Adrenal gland (tissue), 12 donors: ENCODE measurements around the gene CLDN15. TPM values are rescaled to one million over a fixed set of nuclear protein-coding genes. Genes with fewer than 3 reads are reported as not detected.
A peak's percentile ranks its signal among the peaks of the same experiment; 100 is the strongest.
"Not testable (repeated sequence)": the region's sequence is repeated elsewhere in the genome, so short reads cannot be mapped to it uniquely, and the experiment has no call there.

Source experiments
- DNase-seq, 7 donors: peaks; one replicate each; pipeline ENCODE4 v3.0.0-alpha.2; 2019 to 2020
- H3K27ac ChIP-seq, 5 donors: fragments of 200-600 bp; sonication (generic) in 4 of 5; 1 replicate in 3 of 5; 2 replicates in 2 of 5; pipeline versions ENCODE4 v1.5.1 to v1.8.0; 2016 to 2020; ENCODE audit warnings: mild to moderate bottlenecking in 1 of 5
- H3K27me3 ChIP-seq: fragments of 200-600 bp; 2 replicates; pipeline ENCODE4 v1.8.0; 2021
- H3K36me3 ChIP-seq, 2 donors: fragments of 200-600 bp; replicated peaks in 1 of 2; 1 replicate in 1 of 2; 2 replicates in 1 of 2; pipeline versions ENCODE4 v1.5.1 to v1.8.0; 2018 to 2022
- H3K4me1 ChIP-seq, 2 donors: fragments of 200-600 bp; replicated peaks in 1 of 2; 1 replicate in 1 of 2; 2 replicates in 1 of 2; pipeline versions ENCODE4 v1.5.1 to v1.8.0; 2018 to 2021
- H3K4me3 ChIP-seq, 4 donors: fragments of 200-600 bp; sonication (generic) in 3 of 4; one replicate each; pipeline ENCODE4 v1.5.1; 2016 to 2018
- H3K9me3 ChIP-seq, 3 donors: fragments of 200-600 bp; sonication (generic) in 1 of 3; replicated peaks in 1 of 3; 1 replicate in 2 of 3; 2 replicates in 1 of 3; pipeline versions ENCODE4 v1.5.1 to v1.8.0; 2016 to 2021
- POLR2A ChIP-seq, 2 donors: fragments of 450-650 bp; IDR thresholded peaks; one replicate each; pipeline ENCODE4 v1.6.1; 2017; ENCODE audit warnings: antibody characterized with exemption in 2 of 2, mild to moderate bottlenecking in 2 of 2, moderate library complexity in 1 of 2
- WGBS, 4 donors: extraction: QIAGEN DNeasy Blood & Tissue Kit in 2 of 4; methylation state at CpG; one replicate each; pipeline versions ENCODE4 v1.1.5 to v1.1.7; 2013 to 2017; 5-methylcytosine and 5-hydroxymethylcytosine counted together
- intact Hi-C, 2 donors: fragments of 100-400 bp; cut with DNase I; formaldehyde crosslinking; loops; one replicate each; pipeline versions ENCODE4 v1.14.1 to v1.15.0; 2022 to 2023
- polyA plus RNA-seq, 3 donors: library from polyadenylated mRNA; stranded (reverse); fragments of 200-250 nt in 2 of 3; fragments of 350-450 nt in 1 of 3; fragmentation: Illumina TruSeq in 1 of 3; extraction: RNeasy Lipid Tissue Mini Kit (QIAGEN cat#74804) in 1 of 3; gene quantifications; one replicate each; pipeline ENCODE4 v1.2.3, GENCODE V29; 2013 to 2014
- total RNA-seq, 9 donors: library from RNA; depleted of rRNA in 4 of 9; stranded (reverse); fragments of >200 nt in 4 of 9; fragments of 120-200 nt in 1 of 9; fragmentation: NEBNext Ultra II Directional in 1 of 9; extraction: Animal tissue kit (Norgen Biotek cat#: 25700) in 1 of 9; gene quantifications; one replicate each; pipeline versions ENCODE4 v1.1.0 to v1.2.4, GENCODE V29; 2013 to 2023
- TF ChIP-seq, protein P1 (sequence below), 6 experiments: fragments of 450-650 bp in 4 of 6; fragments of 200-600 bp in 2 of 6; sonication (generic) in 1 of 6; IDR thresholded peaks; 1 replicate in 5 of 6; 2 replicates in 1 of 6; pipeline versions ENCODE4 v1.5.1 to v1.8.0; 2016 to 2021; ENCODE audit warnings: antibody characterized with exemption in 6 of 6, mild to moderate bottlenecking in 2 of 6, moderate library complexity in 1 of 6
- donor health status: healthy with polysubstance abuse.
- donor health status: Bipolar disorder and iron deficiency.
- donor health status: DM: yes; HTN: yes; CAD: no.
- donor health status: DM: no; HTN: no; CAD: no.
- donor health status: DM: no; HTN: no; CAD: no.
- donor health status: DM: yes; HTN: yes; CAD: no.

The CLDN15 gene
- total and polyA plus RNA-seq, 12 donors: 0.70 to 10.9 (median 4.1) TPM

- DNase-seq: no peak
- H3K36me3 ChIP-seq: no peaks in the 10 kb centered on the region
- intact Hi-C loops: no loop called here
- TF ChIP-seq, protein P1, sequence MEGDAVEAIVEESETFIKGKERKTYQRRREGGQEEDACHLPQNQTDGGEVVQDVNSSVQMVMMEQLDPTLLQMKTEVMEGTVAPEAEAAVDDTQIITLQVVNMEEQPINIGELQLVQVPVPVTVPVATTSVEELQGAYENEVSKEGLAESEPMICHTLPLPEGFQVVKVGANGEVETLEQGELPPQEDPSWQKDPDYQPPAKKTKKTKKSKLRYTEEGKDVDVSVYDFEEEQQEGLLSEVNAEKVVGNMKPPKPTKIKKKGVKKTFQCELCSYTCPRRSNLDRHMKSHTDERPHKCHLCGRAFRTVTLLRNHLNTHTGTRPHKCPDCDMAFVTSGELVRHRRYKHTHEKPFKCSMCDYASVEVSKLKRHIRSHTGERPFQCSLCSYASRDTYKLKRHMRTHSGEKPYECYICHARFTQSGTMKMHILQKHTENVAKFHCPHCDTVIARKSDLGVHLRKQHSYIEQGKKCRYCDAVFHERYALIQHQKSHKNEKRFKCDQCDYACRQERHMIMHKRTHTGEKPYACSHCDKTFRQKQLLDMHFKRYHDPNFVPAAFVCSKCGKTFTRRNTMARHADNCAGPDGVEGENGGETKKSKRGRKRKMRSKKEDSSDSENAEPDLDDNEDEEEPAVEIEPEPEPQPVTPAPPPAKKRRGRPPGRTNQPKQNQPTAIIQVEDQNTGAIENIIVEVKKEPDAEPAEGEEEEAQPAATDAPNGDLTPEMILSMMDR (IDR thresholded peaks at IDR 0.05): no peak
- TF ChIP-seq POLR2A (IDR thresholded peaks at IDR 0.05): no peak
- no peaks in the 10 kb centered on the region for H3K27me3 ChIP-seq
- WGBS, 4 donors: 85 to 88% (median 86%) methylated on average over 21 of the region's 21 CpGs
- H3K4me3 ChIP-seq: no peak overlapping the region
- H3K4me1 ChIP-seq: no peaks in the 10 kb centered on the region
- no peaks in the 10 kb centered on the region for H3K9me3 ChIP-seq
- no peak overlapping the region for H3K27ac ChIP-seq
Observed at GRCh38 chr7:101269664-101270063, 32.1 kb upstream of the CLDN15 start.

DNA sequence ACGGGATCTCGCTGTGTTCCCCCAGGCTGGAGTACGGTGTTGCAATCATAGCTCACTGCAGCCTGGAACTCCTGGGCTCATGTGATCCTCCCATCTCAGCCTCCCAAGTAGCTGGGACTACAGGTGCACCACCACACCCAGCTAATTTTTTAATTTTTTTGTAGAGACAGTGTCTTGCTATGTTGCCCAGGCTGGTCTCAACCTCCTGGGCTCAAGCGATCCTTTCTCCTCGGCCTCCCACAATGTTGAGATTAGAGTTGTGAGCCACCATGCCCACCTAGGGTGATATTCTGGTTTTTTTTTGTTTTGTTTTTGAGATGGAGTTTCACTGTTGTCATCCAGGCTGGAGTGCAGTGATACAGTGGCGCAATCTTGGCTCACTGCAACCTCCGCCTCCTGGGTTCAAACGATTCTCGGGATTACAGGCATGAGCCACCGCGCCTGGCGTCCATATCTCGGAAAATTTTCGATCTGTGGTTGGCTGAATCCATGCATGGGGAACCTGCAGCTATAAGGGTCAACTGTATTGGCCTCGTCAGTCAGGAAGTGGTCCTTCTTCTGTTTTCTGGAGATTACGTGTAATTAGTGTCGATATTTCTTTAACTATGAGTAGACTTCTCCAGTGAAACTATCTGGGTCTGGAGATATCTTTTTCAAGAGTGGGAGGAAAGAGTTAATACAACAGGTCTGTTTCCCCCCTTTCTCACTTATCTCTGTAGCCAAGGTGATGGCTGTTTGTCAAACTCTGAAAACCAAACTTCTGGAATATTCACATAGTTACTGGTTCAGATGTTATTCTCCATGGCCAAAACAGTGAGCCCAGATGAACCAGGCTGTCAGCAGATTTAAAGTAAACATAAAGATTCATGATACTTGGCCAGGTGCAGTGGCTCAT, 28.3 kb upstream of the CLDN15 start:
- Histone ChIP-seq H3K9me3 (no peaks in the 10 kb centered on the region), H3K4me3 (no peak overlapping the region), H3K27me3 (no peaks in the 10 kb centered on the region), H3K4me1 (no peaks in the 10 kb centered on the region), H3K36me3 (no peaks in the 10 kb centered on the region), H3K27ac (no peak overlapping the region)
- no peak for DNase-seq
- no peak for TF ChIP-seq POLR2A (IDR thresholded peaks at IDR 0.05)
- TF ChIP-seq, protein P1 (IDR thresholded peaks at IDR 0.05): no peak
- WGBS, 4 donors: 74 to 81% (median 76%) methylated on average over 17 of the region's 17 CpGs
- intact Hi-C loops: no loop called here

DNA sequence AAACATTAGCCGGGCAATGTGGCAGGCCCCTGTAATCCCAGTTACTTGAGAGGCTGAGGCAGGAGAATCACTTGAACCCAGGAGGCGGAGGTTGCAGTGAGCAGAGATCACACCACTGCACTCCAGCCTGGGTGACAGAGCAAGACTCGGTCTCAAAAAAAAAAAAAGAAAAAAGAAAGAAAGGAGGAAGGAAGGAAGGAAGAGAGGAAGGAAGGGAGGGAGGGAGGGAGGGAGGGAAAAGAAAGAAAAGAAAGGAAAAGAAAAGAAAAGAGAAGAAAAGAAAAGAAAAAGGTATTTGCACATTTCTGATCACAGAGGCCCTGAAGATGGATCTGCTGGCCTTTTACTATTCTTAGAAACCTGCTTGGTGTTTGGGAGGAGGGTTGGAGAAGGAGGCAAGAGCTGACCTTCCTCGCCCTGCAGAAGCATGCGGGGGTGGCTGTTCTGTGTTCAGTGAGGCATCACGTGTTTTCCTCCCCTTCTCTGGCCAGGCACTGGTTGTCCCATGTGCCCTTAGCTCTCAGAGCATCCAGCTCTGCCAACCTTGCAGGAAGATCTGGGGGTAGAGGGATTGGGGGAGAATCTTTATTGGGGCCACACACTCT, 26.6 kb upstream of the CLDN15 start:
- H3K9me3 ChIP-seq, H3K27ac ChIP-seq, H3K27me3 ChIP-seq, intact Hi-C loops, H3K36me3 ChIP-seq, H3K4me1 ChIP-seq, H3K4me3 ChIP-seq: not testable (repeated sequence)
- peak in 2 of 7 donors; percentile 27 to 48 for DNase-seq
- WGBS, 4 donors: 43 to 52% (median 48%) methylated on average over 5 to 6 of the region's 6 CpGs

DNA sequence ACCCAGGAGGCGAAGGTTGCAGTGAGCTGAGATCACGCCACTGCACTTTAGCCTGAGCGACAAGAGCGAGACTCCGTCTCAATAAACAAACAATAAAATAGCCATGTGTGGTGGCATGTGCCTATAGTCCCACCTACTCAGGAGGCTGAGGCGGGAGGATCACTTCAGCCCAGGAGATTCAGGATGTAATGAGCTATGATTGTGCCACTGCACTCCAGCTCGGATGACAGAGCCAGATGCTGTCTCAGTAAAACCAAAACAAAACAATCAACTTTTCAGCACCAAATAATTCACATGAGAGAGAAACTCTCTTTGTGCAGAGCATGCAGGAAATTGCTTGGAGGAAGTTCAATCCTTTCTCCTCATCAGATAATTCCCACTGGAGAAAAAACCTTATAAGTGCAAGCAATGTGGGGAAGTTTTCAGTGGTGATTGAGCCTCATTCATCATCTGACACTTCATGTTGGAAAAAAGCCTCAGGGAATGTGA, 20.7 kb upstream of the CLDN15 start:
- WGBS, 4 donors: 65 to 76% (median 73%) methylated on average over 7 of the region's 7 CpGs
- intact Hi-C loops: no loop called here

More for the DNA sequence above, 20.7 kb upstream of the CLDN15 start:
- Histone ChIP-seq H3K27me3 (no peaks in the 10 kb centered on the region), H3K27ac (no peak overlapping the region), H3K9me3 (no peaks in the 10 kb centered on the region), H3K4me1 (no peaks in the 10 kb centered on the region), H3K36me3 (no peaks in the 10 kb centered on the region), H3K4me3 (no peak overlapping the region)
- TF ChIP-seq, protein P1 (IDR thresholded peaks at IDR 0.05): no peak
- TF ChIP-seq POLR2A (IDR thresholded peaks at IDR 0.05): no peak
- DNase-seq: no peak
